ENCODE results near the gene IL2RA. TPM values are rescaled to one million over a fixed set of nuclear protein-coding genes. Genes with fewer than 3 reads are reported as not detected.

IL2RA gene
- total RNA-seq, 1 experiment from 2014 or later = 0.59 TPM

DNA sequence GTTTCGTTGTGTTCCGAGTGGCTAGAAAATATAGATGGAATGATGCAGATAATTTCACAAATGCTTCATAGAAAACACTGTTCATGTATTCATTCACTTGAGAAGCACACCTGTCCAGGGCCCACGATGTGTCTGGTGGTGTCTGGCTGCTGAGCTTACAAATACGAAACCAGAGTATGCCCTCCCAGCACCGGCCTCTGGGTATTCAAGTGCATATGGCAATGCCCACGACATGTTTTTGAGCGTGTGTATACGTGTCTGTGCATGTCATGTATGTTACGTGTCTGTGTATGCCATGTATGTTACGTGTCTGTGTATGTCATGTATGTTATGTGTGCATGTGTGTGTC, 37.9 kb downstream of the IL2RA start:
- no peak overlapping the region for H3K4me3 ChIP-seq (replicated peaks in 1 of 2; ENCODE audit: low read depth in 1 of 2, low read length in 2 of 2)
- no peak overlapping the region for H3K27ac ChIP-seq (ENCODE audit: low read depth, low read length)
- no peaks in the 10 kb centered on the region for H4K20me1 ChIP-seq (ENCODE audit: insufficient read depth)
- H2AFZ ChIP-seq (ENCODE audit: low read depth, low read length, poor library complexity, severe bottlenecking) = no peak overlapping the region
- no peaks in the 10 kb centered on the region for H3K9me2 ChIP-seq (ENCODE audit: insufficient read depth)
- TF ChIP-seq, protein P1, sequence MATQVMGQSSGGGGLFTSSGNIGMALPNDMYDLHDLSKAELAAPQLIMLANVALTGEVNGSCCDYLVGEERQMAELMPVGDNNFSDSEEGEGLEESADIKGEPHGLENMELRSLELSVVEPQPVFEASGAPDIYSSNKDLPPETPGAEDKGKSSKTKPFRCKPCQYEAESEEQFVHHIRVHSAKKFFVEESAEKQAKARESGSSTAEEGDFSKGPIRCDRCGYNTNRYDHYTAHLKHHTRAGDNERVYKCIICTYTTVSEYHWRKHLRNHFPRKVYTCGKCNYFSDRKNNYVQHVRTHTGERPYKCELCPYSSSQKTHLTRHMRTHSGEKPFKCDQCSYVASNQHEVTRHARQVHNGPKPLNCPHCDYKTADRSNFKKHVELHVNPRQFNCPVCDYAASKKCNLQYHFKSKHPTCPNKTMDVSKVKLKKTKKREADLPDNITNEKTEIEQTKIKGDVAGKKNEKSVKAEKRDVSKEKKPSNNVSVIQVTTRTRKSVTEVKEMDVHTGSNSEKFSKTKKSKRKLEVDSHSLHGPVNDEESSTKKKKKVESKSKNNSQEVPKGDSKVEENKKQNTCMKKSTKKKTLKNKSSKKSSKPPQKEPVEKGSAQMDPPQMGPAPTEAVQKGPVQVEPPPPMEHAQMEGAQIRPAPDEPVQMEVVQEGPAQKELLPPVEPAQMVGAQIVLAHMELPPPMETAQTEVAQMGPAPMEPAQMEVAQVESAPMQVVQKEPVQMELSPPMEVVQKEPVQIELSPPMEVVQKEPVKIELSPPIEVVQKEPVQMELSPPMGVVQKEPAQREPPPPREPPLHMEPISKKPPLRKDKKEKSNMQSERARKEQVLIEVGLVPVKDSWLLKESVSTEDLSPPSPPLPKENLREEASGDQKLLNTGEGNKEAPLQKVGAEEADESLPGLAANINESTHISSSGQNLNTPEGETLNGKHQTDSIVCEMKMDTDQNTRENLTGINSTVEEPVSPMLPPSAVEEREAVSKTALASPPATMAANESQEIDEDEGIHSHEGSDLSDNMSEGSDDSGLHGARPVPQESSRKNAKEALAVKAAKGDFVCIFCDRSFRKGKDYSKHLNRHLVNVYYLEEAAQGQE (IDR thresholded peaks at IDR 0.05; ENCODE audit: low read depth) = no peak
- no peak for TF ChIP-seq FOSL1 (IDR thresholded peaks at IDR 0.05; ENCODE audit: low read depth)
- no peak for TF ChIP-seq EGR1 (IDR thresholded peaks at IDR 0.05; ENCODE audit: low read depth)
- TF ChIP-seq SRF (IDR thresholded peaks at IDR 0.05; ENCODE audit: low read depth) = no peak
- TF ChIP-seq JUND (IDR thresholded peaks at IDR 0.05) = no peak
- TF ChIP-seq TCF7L2 (IDR thresholded peaks at IDR 0.05; ENCODE audit: borderline replicate concordance, extremely low read depth, insufficient read depth, insufficient read length) = no peak
- TF ChIP-seq ZFX (IDR thresholded peaks at IDR 0.05) = no peak
- no peak for TF ChIP-seq ZNF274 (IDR thresholded peaks at IDR 0.05; ENCODE audit: low read depth, low read length)
- TF ChIP-seq, protein P2, sequence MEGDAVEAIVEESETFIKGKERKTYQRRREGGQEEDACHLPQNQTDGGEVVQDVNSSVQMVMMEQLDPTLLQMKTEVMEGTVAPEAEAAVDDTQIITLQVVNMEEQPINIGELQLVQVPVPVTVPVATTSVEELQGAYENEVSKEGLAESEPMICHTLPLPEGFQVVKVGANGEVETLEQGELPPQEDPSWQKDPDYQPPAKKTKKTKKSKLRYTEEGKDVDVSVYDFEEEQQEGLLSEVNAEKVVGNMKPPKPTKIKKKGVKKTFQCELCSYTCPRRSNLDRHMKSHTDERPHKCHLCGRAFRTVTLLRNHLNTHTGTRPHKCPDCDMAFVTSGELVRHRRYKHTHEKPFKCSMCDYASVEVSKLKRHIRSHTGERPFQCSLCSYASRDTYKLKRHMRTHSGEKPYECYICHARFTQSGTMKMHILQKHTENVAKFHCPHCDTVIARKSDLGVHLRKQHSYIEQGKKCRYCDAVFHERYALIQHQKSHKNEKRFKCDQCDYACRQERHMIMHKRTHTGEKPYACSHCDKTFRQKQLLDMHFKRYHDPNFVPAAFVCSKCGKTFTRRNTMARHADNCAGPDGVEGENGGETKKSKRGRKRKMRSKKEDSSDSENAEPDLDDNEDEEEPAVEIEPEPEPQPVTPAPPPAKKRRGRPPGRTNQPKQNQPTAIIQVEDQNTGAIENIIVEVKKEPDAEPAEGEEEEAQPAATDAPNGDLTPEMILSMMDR (IDR thresholded peaks at IDR 0.05 in 2 of 3, conservative IDR thresholded peaks at IDR 0.05 in 1 of 3; ENCODE audit: borderline replicate concordance in 1 of 3, insufficient read depth in 1 of 3, low read depth in 2 of 3, low read length in 2 of 3) = no peak
- TF ChIP-seq EZH2 (IDR thresholded peaks at IDR 0.05) = no peak
- no peak for TF ChIP-seq EZH2phosphoT487 (IDR thresholded peaks at IDR 0.05; ENCODE audit: borderline replicate concordance)
- no peak for TF ChIP-seq SP1 (IDR thresholded peaks at IDR 0.05; ENCODE audit: low read depth)
- H3K79me2 ChIP-seq (ENCODE audit: insufficient read depth, low read length) = no peaks in the 10 kb centered on the region
- BruUV-seq (replicated peaks) = no TSS peak
- H3K36me3 ChIP-seq (ENCODE audit: control insufficient read depth in 1 of 2, insufficient read depth in 2 of 2, low read length in 2 of 2) = no peaks in the 10 kb centered on the region
- H3K4me2 ChIP-seq (ENCODE audit: low read length) = no peak overlapping the region
- no peaks in the 10 kb centered on the region for H3K27me3 ChIP-seq (ENCODE audit: insufficient read depth, low read length)
- ATAC-seq = no peak
- H3K4me1 ChIP-seq (ENCODE audit: control insufficient read depth in 1 of 2, insufficient read depth in 2 of 2, low read length in 2 of 2) = no peaks in the 10 kb centered on the region
- intact Hi-C loops (cut with micrococcal nuclease) = no loop called here
- ChIA-PET CTCF (no interaction called here), RAD21 (ENCODE audit: low non-redundant PET in 1 of 2, low total read pairs in 2 of 2, uncharacterized antibody in 2 of 2, unreplicated experiment in 2 of 2) (no interaction called here), POLR2A (no interaction called here)
- no peak overlapping the region for H3K9ac ChIP-seq (ENCODE audit: low read length)
- no peaks in the 10 kb centered on the region for H3K9me3 ChIP-seq (ENCODE audit: control insufficient read depth in 1 of 2, insufficient read depth in 1 of 2, low read depth in 1 of 2, low read length in 2 of 2)
- DNase-seq (ENCODE audit: low read depth, low spot score) = no peak

All from HCT116 (cell line).